ENCODE results near the gene DMD.

DNA sequence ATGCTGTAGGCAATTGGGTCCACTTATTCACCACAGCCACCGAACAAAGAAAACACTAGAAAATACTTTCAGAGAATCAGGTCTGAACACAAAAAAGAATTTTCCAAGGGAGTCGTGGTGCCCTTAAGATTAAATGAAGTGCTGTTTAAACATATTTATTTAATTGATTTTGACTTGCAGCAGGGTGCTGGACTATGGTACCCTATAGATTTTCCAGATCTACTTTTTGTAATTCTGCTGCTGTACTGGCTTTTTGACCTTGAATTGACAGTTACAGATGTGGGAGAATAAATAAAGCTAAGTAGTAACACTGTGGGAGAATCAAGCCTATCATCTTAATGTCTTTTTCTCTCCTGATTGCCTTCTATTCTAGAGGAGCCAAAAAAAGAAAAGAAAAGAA is 1404.2 kb downstream of the DMD start:
- TF ChIP-seq, protein P1, sequence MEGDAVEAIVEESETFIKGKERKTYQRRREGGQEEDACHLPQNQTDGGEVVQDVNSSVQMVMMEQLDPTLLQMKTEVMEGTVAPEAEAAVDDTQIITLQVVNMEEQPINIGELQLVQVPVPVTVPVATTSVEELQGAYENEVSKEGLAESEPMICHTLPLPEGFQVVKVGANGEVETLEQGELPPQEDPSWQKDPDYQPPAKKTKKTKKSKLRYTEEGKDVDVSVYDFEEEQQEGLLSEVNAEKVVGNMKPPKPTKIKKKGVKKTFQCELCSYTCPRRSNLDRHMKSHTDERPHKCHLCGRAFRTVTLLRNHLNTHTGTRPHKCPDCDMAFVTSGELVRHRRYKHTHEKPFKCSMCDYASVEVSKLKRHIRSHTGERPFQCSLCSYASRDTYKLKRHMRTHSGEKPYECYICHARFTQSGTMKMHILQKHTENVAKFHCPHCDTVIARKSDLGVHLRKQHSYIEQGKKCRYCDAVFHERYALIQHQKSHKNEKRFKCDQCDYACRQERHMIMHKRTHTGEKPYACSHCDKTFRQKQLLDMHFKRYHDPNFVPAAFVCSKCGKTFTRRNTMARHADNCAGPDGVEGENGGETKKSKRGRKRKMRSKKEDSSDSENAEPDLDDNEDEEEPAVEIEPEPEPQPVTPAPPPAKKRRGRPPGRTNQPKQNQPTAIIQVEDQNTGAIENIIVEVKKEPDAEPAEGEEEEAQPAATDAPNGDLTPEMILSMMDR (IDR thresholded peaks at IDR 0.05): no peak
- TF ChIP-seq POLR2A (IDR thresholded peaks at IDR 0.05): no peak

All from ovary (tissue), 3 donors.